Measurements from ENCODE around the gene ZNF160. TPM values are rescaled to one million over a fixed set of nuclear protein-coding genes. Genes with fewer than 3 reads are reported as not detected.

ZNF160 gene
- total RNA-seq, 1 donor = 31.1 TPM

- TF ChIP-seq CTCF (IDR thresholded peaks at IDR 0.05; ENCODE audit: insufficient read depth, low read depth, low read length) = no peak
- DNase-seq (ENCODE audit: low read depth) = no peak
- H3K4me3 ChIP-seq (ENCODE audit: low read depth, low read length) = no peak overlapping the region
These were observed 34.4 kb downstream of the ZNF160 start for GRCh38 chr19:53068834-53069233.

- no peak overlapping the region for H3K4me3 ChIP-seq (ENCODE audit: low read depth, low read length)
- no peak for DNase-seq (ENCODE audit: low read depth)
- TF ChIP-seq CTCF (IDR thresholded peaks at IDR 0.05; ENCODE audit: insufficient read depth, low read depth, low read length) = no peak
These were observed 35.0 kb downstream of the ZNF160 start for GRCh38 chr19:53068199-53068598.

GRCh38 chr19:53057904-53058580 is 45.2 kb downstream of the ZNF160 start:
- no peak for TF ChIP-seq CTCF (IDR thresholded peaks at IDR 0.05; ENCODE audit: insufficient read depth, low read depth, low read length)
- peak; percentile 13 for DNase-seq (ENCODE audit: low read depth)
- H3K4me3 ChIP-seq (ENCODE audit: low read depth, low read length) = peak overlapping the region; percentile 55

- no peak for TF ChIP-seq CTCF (IDR thresholded peaks at IDR 0.05; ENCODE audit: insufficient read depth, low read depth, low read length)
- no peak for DNase-seq (ENCODE audit: low read depth)
These were observed 48.1 kb downstream of the ZNF160 start for GRCh38 chr19:53055117-53055516.

GRCh38 chr19:53047379-53047778 is 55.8 kb downstream of the ZNF160 start:
- H3K4me3 ChIP-seq (ENCODE audit: low read depth, low read length) = no peak overlapping the region
- no peak for DNase-seq (ENCODE audit: low read depth)
- no peak for TF ChIP-seq CTCF (IDR thresholded peaks at IDR 0.05; ENCODE audit: insufficient read depth, low read depth, low read length)

More at GRCh38 chr19:53055117-53055516, 48.1 kb downstream of the ZNF160 start:
- H3K4me3 ChIP-seq (ENCODE audit: low read depth, low read length) = no peak overlapping the region

GRCh38 chr19:53045536-53045935 is 57.7 kb downstream of the ZNF160 start:
- no peak for DNase-seq (ENCODE audit: low read depth)
- no peak for TF ChIP-seq CTCF (IDR thresholded peaks at IDR 0.05; ENCODE audit: insufficient read depth, low read depth, low read length)

GRCh38 chr19:53041366-53041765 is 61.9 kb downstream of the ZNF160 start:
- TF ChIP-seq CTCF (IDR thresholded peaks at IDR 0.05; ENCODE audit: insufficient read depth, low read depth, low read length) = no peak
- no peak overlapping the region for H3K4me3 ChIP-seq (ENCODE audit: low read depth, low read length)
- DNase-seq (ENCODE audit: low read depth) = no peak

More at GRCh38 chr19:53045536-53045935, 57.7 kb downstream of the ZNF160 start:
- no peak overlapping the region for H3K4me3 ChIP-seq (ENCODE audit: low read depth, low read length)
